Left lung (tissue), 10 donors: ENCODE results near the gene SMIM7. TPM values are rescaled to one million over a fixed set of nuclear protein-coding genes. Genes with fewer than 3 reads are reported as not detected.

Experiments
- ATAC-seq: fragments of 200-7000 bp; cut with Tn5 transposase; one replicate; pipeline ENCODE4 v1.9.1; 2020; ENCODE audit warnings: moderate library complexity
- DNase-seq, 4 donors: peaks; one replicate each; pipeline ENCODE4 v3.0.0-alpha.2; 2013 to 2020
- H3K27ac ChIP-seq, 2 donors: fragments of 200-600 bp; sonication (generic) in 1 of 2; one replicate each; pipeline versions ENCODE4 v1.5.0 to v1.8.0; 2020 to 2021
- H3K27me3 ChIP-seq, 2 donors: fragments of 200-600 bp; sonication (generic) in 1 of 2; one replicate each; pipeline versions ENCODE4 v1.5.0 to v1.8.0; 2020 to 2021
- H3K36me3 ChIP-seq, 2 donors: fragments of 200-600 bp; sonication (generic) in 1 of 2; one replicate each; pipeline versions ENCODE4 v1.5.0 to v1.8.0; 2020 to 2021
- H3K4me1 ChIP-seq, 2 donors: fragments of 200-600 bp; one replicate each; pipeline ENCODE4 v1.8.0; 2021
- H3K4me3 ChIP-seq, 2 donors: fragments of 200-600 bp; sonication (generic) in 1 of 2; one replicate each; pipeline versions ENCODE4 v1.5.0 to v1.8.0; 2020 to 2021; ENCODE audit warnings: mild to moderate bottlenecking in 1 of 2
- H3K9me3 ChIP-seq, 2 donors: fragments of 200-600 bp; sonication (generic) in 1 of 2; one replicate each; pipeline versions ENCODE4 v1.5.0 to v1.8.0; 2020 to 2021
- intact Hi-C, 2 donors: fragments of 100-400 bp; cut with DNase I; formaldehyde crosslinking; loops; one replicate each; pipeline versions ENCODE4 v1.11.2 to v1.14.2; 2022
- polyA plus RNA-seq, 6 donors: library from polyadenylated mRNA; unstranded; fragments of 120-200 nt; gene quantifications; one replicate each; pipeline ENCODE4 v1.2.1, GENCODE V29; 2013; ENCODE audit not compliant: insufficient read length in 6 of 6
- total RNA-seq, 2 donors: library from RNA; stranded (reverse); fragmentation: NEBNext Ultra II Directional; extraction: Animal tissue kit (Norgen Biotek cat#: 25700); gene quantifications; one replicate each; pipeline ENCODE4 v1.2.1, GENCODE V29; 2021
- TF ChIP-seq, protein P1 (sequence below), 2 donors: fragments of 200-600 bp; sonication (generic) in 1 of 2; IDR thresholded peaks; one replicate each; pipeline versions ENCODE4 v1.5.0 to v1.8.0; 2021; ENCODE audit warnings: antibody characterized with exemption in 2 of 2
- donor health status: DM: no; HTN: yes; CAD: no.
- donor health status: DM: no; HTN: no; CAD: no.

SMIM7 gene
- total and polyA plus RNA-seq, 8 donors, result 70.7 to 112 (median 99.6) TPM

DNA sequence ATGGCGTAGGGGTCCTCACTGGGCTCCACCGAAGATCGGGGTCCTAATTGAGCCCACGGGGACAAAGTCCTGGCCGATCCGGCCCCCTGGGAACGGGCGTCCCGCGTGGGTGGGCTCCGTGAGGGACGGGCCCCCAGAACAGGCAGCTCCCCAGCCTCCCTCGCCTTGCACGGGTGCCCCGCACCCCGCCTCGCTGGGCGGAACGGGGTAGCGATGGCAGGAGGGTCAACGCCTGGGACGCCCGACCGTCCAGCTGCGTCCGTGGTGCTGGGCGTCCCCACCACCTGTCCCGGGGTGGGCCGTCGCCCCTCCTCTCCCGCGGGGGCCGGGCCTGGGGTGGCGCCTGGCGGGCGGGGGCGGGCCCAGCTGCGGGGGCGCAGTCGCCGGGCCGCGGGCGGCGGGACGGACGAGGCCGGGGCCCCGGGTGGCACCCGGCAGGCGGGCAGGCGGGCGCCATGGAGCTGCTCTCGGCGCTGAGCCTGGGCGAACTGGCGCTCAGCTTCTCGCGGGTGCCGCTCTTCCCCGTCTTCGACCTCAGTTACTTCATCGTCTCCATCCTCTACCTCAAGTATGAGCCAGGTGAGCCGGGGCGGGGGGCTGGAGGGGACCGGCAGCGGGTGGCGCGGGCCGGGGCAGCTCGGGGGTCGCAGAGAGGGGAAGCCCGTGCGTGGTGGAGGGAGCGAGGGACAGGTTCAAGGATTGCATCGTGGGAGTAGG, 977 bp upstream of the SMIM7 start, which contains the start of gene TMEM38A:
Gene TMEM38A, plus strand, starts transcription at position 377 of the 717 bp plus-strand sequence. Its CDS starts 79 bp downstream, at position 456.
- ATAC-seq (peak; percentile 54), DNase-seq (peak; percentile 3 to 88 (median 38))
- intact Hi-C loops, result no loop called here
- Histone ChIP-seq H3K36me3 (peaks cover 0 to 26% of the 10 kb centered on the region in 2 donors), H3K27ac (peak within 1 kb of the TSS; percentile 87 to 89), H3K4me1 (peaks cover 13 to 57% of the 10 kb centered on the region in 2 donors), H3K9me3 (no peaks in the 10 kb centered on the region), H3K4me3 (peak within 1 kb of the TSS; percentile 74 to 81), H3K27me3 (no peaks in the 10 kb centered on the region)
- TF ChIP-seq, protein P1, sequence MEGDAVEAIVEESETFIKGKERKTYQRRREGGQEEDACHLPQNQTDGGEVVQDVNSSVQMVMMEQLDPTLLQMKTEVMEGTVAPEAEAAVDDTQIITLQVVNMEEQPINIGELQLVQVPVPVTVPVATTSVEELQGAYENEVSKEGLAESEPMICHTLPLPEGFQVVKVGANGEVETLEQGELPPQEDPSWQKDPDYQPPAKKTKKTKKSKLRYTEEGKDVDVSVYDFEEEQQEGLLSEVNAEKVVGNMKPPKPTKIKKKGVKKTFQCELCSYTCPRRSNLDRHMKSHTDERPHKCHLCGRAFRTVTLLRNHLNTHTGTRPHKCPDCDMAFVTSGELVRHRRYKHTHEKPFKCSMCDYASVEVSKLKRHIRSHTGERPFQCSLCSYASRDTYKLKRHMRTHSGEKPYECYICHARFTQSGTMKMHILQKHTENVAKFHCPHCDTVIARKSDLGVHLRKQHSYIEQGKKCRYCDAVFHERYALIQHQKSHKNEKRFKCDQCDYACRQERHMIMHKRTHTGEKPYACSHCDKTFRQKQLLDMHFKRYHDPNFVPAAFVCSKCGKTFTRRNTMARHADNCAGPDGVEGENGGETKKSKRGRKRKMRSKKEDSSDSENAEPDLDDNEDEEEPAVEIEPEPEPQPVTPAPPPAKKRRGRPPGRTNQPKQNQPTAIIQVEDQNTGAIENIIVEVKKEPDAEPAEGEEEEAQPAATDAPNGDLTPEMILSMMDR (IDR thresholded peaks at IDR 0.05), result no peak

DNA sequence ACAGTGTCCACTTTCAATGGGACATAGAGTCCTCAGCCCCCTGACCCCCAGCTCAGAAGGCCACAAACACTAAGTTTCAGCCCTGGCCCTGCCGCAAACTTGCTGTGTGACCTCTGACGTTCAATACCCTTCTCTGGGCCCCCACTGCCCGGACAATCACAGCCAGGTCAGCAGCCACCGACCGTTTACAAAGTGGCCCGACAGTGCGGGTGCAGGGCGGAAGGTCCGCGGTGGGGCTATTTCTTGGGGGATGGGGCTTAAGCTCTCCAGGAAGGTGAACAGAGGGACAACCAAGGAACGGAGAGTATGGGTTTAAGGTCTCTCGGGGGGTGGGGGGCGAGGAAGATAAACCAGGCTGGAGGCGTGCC, 496 bp downstream of the SMIM7 start:
- TF ChIP-seq, protein P1 (IDR thresholded peaks at IDR 0.05), result no peak
- no peak for DNase-seq

DNA sequence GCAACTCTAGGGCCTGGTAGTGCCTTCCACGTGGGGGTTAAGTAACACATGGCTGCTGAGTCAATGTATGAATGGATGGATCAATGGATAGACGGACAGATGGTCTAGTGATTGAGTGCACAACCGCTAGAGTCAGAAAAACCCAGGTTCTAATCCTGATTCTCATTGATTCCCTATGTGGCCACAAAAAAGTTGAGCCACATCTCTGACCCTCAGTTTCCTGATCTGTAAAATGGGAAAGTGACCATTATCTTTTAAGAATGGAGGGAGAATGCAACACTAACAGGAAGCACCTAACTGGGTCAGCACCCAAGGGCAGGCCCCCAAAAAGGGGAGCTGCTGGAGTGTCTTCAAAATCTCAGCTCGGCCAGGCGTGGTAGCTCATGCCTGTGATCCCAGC, 2.6 kb downstream of the SMIM7 start:
- H3K36me3 ChIP-seq, result peaks cover 0 to 62% of the 10 kb centered on the region in 2 donors
- DNase-seq (no peak), ATAC-seq (no peak)
- no peaks in the 10 kb centered on the region for H3K9me3 ChIP-seq
- H3K4me3 ChIP-seq, result no peak overlapping the region
- intact Hi-C loops, result no loop called here
- no peak overlapping the region for H3K27ac ChIP-seq
- no peaks in the 10 kb centered on the region for H3K27me3 ChIP-seq
- TF ChIP-seq, protein P1 (IDR thresholded peaks at IDR 0.05), result no peak
- peaks cover 13 to 38% of the 10 kb centered on the region in 2 donors for H3K4me1 ChIP-seq

More for the DNA sequence above, 496 bp downstream of the SMIM7 start:
- peak overlapping the region; percentile 74 to 81 for H3K4me3 ChIP-seq
- no peaks in the 10 kb centered on the region for H3K9me3 ChIP-seq
- no peaks in the 10 kb centered on the region for H3K27me3 ChIP-seq
- H3K27ac ChIP-seq, result peak overlapping the region; percentile 87 to 89
- peaks cover 0 to 41% of the 10 kb centered on the region in 2 donors for H3K36me3 ChIP-seq
- peaks cover 13 to 56% of the 10 kb centered on the region in 2 donors for H3K4me1 ChIP-seq
- intact Hi-C loops, result no loop called here
- no peak for ATAC-seq

DNA sequence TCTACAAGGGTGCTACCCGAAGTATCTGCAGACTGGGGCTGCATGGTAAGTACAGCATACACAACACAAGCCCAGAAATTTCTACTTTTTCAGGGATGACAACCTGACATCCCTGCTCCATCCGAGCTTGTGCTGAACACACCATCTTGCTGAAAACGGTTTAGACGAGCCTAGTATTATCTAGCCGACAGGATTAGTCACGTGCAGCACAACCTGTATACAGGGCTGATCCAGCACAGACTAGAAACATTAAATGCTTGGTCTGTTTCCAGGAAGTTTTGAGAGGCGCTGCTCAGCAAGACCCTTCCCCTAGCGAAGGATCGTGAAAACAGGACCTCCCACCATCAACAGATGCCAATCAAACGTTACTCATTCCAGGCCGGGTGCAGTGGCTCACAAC, 4.2 kb downstream of the SMIM7 start:
- peaks cover 0 to 77% of the 10 kb centered on the region in 2 donors for H3K36me3 ChIP-seq
- ATAC-seq, result no peak
- H3K4me3 ChIP-seq, result no peak overlapping the region
- TF ChIP-seq, protein P1 (IDR thresholded peaks at IDR 0.05), result no peak
- no peaks in the 10 kb centered on the region for H3K9me3 ChIP-seq
- H3K27ac ChIP-seq, result no peak overlapping the region
- DNase-seq, result no peak
- intact Hi-C loops, result no loop called here
- H3K27me3 ChIP-seq, result no peaks in the 10 kb centered on the region
- H3K4me1 ChIP-seq, result peaks cover 8 to 31% of the 10 kb centered on the region in 2 donors

DNA sequence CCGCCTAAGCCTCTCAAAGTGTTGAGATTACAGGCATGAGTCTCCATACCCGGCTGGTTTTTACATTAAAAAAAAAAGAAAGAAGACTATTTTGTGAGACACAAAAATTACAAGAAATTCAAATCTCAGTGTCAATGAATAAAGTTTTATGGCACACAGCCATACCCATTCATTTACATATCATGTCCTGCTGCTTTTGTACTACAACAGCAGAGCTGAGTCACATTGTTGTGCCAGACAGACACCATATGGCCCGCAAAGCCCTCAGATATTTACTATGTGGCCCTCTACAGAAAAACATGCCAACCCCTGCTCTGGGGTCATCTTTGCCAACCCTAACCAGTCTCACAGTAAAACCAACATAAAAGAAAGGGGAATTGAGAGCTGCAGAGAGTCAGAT, 5.3 kb downstream of the SMIM7 start:
- H3K36me3 ChIP-seq, result peaks cover 0 to 80% of the 10 kb centered on the region in 2 donors
- intact Hi-C loops, result no loop called here

More for the DNA sequence above, 5.3 kb downstream of the SMIM7 start:
- no peaks in the 10 kb centered on the region for H3K27me3 ChIP-seq
- ATAC-seq (no peak), DNase-seq (no peak)
- H3K9me3 ChIP-seq, result no peaks in the 10 kb centered on the region
- no peak overlapping the region for H3K27ac ChIP-seq
- peaks cover 8 to 42% of the 10 kb centered on the region in 2 donors for H3K4me1 ChIP-seq
- TF ChIP-seq, protein P1 (IDR thresholded peaks at IDR 0.05), result no peak
- H3K4me3 ChIP-seq, result no peak overlapping the region
